IMR-90 (cell line): ENCODE results near the gene FOXP4.

ENCODE experiments used
- BHLHE40 ChIP-seq: fragments of 150-350 bp; IDR thresholded peaks from 2 replicates; pipeline ENCODE4 v1.6.1; 2016; ENCODE audit warnings: mild to moderate bottlenecking, low read depth, low read length
- CEBPB ChIP-seq: IDR thresholded peaks from 2 replicates; pipeline ENCODE4 v1.6.1; 2012; ENCODE audit warnings: low read depth, low read length, improper control_type of control experiment
- FOS ChIP-seq: fragments of 150-350 bp; IDR thresholded peaks from 2 replicates; pipeline ENCODE4 v1.6.1; 2016; ENCODE audit warnings: low read depth, low read length
- MAFK ChIP-seq: IDR thresholded peaks from 2 replicates; pipeline ENCODE4 v1.6.1; 2012; ENCODE audit warnings: low read depth, low read length, improper control_type of control experiment
- MXI1 ChIP-seq: IDR thresholded peaks from 2 replicates; pipeline ENCODE4 v1.6.1; 2012; ENCODE audit warnings: low read depth, mild to moderate bottlenecking, low read length, moderate library complexity, borderline replicate concordance
- POLR2A ChIP-seq: IDR thresholded peaks from 2 replicates; pipeline ENCODE4 v1.6.1; 2012; ENCODE audit warnings: mild to moderate bottlenecking, low read depth, low read length
- RAD21 ChIP-seq: IDR thresholded peaks from 2 replicates; pipeline ENCODE4 v1.6.1; 2012; ENCODE audit warnings: low read length, improper control_type of control experiment
- TF ChIP-seq, protein P1 (sequence below): conservative IDR thresholded peaks from 2 replicates; pipeline ENCODE4 v1.5.1; 2012; ENCODE audit warnings: mild to moderate bottlenecking, low read depth, low read length, improper control_type of control experiment
- TF ChIP-seq, protein P2 (sequence below): fragments of 150-350 bp; IDR thresholded peaks from 2 replicates; pipeline ENCODE4 v1.6.1; 2017; ENCODE audit warnings: mild to moderate bottlenecking, antibody characterized with exemption, low read length, low read depth

DNA sequence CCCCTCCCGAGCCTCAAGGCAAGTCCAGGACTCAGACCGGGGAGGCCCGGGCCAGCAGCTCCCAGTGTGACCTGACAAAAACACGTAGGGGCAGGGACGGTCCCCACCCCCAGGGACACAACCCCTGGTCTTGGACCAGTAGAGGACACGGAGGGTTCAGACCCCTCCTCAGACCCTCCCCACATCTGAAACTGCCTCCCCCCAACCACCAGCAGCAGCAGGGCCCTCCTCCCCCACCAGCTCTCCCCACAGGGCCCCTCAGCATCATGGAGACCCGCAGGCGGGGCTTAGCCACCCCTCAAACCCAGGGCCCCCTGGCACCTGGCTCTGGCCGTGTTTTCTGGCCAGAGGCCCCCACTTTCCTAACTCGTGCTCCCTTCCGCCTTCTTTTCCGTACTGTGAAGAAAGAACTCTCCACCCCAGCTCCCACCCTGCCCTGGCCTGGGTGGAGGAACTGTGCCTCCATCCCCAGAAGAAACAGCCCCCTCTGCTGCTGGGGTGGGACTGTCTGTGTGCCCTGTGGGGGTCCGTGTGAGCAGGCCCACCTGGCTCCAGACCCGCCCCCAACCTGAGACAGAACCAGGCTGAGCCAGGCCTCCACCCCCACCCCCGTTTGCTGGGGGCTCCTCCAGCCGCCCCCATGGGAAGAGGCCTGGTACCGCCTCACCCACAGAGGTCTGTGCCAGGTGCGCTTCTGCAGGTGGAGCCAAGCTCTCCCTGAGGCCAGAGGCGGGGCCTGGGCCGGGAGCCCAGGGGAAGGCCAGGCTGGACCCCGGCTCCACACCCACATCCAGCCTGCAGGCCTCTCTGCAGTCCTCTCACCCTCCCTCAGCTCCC lies 53.1 kb downstream of the FOXP4 start:
- TF ChIP-seq FOS (no peak), POLR2A (no peak), BHLHE40 (no peak), RAD21 (no peak), CEBPB (no peak), MXI1 (no peak), MAFK (no peak)
- TF ChIP-seq, protein P1, sequence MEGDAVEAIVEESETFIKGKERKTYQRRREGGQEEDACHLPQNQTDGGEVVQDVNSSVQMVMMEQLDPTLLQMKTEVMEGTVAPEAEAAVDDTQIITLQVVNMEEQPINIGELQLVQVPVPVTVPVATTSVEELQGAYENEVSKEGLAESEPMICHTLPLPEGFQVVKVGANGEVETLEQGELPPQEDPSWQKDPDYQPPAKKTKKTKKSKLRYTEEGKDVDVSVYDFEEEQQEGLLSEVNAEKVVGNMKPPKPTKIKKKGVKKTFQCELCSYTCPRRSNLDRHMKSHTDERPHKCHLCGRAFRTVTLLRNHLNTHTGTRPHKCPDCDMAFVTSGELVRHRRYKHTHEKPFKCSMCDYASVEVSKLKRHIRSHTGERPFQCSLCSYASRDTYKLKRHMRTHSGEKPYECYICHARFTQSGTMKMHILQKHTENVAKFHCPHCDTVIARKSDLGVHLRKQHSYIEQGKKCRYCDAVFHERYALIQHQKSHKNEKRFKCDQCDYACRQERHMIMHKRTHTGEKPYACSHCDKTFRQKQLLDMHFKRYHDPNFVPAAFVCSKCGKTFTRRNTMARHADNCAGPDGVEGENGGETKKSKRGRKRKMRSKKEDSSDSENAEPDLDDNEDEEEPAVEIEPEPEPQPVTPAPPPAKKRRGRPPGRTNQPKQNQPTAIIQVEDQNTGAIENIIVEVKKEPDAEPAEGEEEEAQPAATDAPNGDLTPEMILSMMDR: no peak
- TF ChIP-seq, protein P2, sequence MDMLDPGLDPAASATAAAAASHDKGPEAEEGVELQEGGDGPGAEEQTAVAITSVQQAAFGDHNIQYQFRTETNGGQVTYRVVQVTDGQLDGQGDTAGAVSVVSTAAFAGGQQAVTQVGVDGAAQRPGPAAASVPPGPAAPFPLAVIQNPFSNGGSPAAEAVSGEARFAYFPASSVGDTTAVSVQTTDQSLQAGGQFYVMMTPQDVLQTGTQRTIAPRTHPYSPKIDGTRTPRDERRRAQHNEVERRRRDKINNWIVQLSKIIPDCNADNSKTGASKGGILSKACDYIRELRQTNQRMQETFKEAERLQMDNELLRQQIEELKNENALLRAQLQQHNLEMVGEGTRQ: no peak
